K562 (cell line): ENCODE data around the gene DAGLB.
"Not testable (repeated sequence)": the region's sequence is repeated elsewhere in the genome, so short reads cannot be mapped to it uniquely, and the experiment has no call there.

Source experiments
- ARHGAP35 ChIP-seq: fragments of 450-650 bp; IDR thresholded peaks from 2 replicates; pipeline ENCODE4 v1.6.1; 2018; ENCODE audit not compliant: partially characterized antibody
- EP300 ChIP-seq: IDR thresholded peaks from 2 replicates; pipeline ENCODE4 v1.6.1; 2012; ENCODE audit warnings: low read length, improper control_type of control experiment
- GABPA ChIP-seq: fragments of 200-800 bp; sonication (Bioruptor generic); conservative IDR thresholded peaks from 2 replicates; pipeline ENCODE4 v1.6.1; 2016; ENCODE audit warnings: low read depth, missing genetic modification characterization, missing compliant biosample characterization
- POLR2A ChIP-seq: fragments of 450-650 bp; conservative IDR thresholded peaks from 2 replicates; pipeline ENCODE4 v1.6.1; 2016
- RUNX1 ChIP-seq: sonication (generic); IDR thresholded peaks from 2 replicates; pipeline ENCODE4 v1.6.1; 2016; ENCODE audit warnings: antibody characterized with exemption, low read depth
- SMAD1 ChIP-seq: fragments of 150-350 bp; IDR thresholded peaks from 2 replicates; pipeline ENCODE4 v1.6.1; 2014; ENCODE audit warnings: low read length, low read depth; ENCODE audit not compliant: partially characterized antibody
- TCF7L2 ChIP-seq: fragments of 150-350 bp; IDR thresholded peaks from 2 replicates; pipeline ENCODE4 v1.6.1; 2016; ENCODE audit warnings: low read depth, mild to moderate bottlenecking, low read length, moderate library complexity
- TF ChIP-seq, protein P1 (sequence below), 3 experiments: IDR thresholded peaks in 2 of 3; conservative IDR thresholded peaks in 1 of 3; 2 replicates each; pipeline ENCODE4 v1.5.1; 2011 to 2012; ENCODE audit warnings: low read length in 3 of 3, mild to moderate bottlenecking in 3 of 3, control low read depth in 2 of 3, improper control_type of control experiment in 1 of 3, inconsistent platforms in 1 of 3, low read depth in 1 of 3, mixed read lengths in 1 of 3, moderate library complexity in 1 of 3; ENCODE audit not compliant: insufficient read depth in 2 of 3
- TF ChIP-seq, protein P2 (sequence below): fragments of 450-650 bp; IDR thresholded peaks from 2 replicates; pipeline ENCODE4 v1.6.1; 2018; ENCODE audit not compliant: partially characterized antibody

DNA sequence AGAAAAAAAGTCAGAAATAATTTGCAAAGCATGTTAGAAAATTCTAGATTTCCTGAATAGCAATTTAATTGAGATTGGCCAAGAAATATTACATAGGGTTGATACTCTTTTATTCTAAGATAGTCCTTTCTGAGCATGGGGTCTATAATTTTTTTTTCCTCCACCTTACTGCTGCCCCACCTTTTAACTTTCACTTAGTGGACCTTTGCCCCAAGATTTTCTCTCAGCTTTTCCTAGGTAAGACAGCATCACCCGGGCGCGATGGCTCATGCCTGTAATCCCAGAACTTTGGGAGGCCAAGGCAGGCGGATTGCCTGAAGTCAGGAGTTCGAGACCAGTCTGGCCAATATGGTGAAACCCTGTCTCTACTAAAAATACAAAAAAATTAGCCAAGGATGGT, 69.2 kb downstream of the DAGLB start:
- TF ChIP-seq SMAD1; POLR2A; ARHGAP35; GABPA (tag); EP300; RUNX1; TCF7L2: not testable (repeated sequence)
- TF ChIP-seq, protein P1, sequence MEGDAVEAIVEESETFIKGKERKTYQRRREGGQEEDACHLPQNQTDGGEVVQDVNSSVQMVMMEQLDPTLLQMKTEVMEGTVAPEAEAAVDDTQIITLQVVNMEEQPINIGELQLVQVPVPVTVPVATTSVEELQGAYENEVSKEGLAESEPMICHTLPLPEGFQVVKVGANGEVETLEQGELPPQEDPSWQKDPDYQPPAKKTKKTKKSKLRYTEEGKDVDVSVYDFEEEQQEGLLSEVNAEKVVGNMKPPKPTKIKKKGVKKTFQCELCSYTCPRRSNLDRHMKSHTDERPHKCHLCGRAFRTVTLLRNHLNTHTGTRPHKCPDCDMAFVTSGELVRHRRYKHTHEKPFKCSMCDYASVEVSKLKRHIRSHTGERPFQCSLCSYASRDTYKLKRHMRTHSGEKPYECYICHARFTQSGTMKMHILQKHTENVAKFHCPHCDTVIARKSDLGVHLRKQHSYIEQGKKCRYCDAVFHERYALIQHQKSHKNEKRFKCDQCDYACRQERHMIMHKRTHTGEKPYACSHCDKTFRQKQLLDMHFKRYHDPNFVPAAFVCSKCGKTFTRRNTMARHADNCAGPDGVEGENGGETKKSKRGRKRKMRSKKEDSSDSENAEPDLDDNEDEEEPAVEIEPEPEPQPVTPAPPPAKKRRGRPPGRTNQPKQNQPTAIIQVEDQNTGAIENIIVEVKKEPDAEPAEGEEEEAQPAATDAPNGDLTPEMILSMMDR (IDR thresholded peaks at IDR 0.05 in 2 of 3, conservative IDR thresholded peaks at IDR 0.05 in 1 of 3; ENCODE audit: insufficient read depth in 2 of 3, low read depth in 1 of 3, low read length in 3 of 3), result not testable (repeated sequence)
- TF ChIP-seq, protein P2, sequence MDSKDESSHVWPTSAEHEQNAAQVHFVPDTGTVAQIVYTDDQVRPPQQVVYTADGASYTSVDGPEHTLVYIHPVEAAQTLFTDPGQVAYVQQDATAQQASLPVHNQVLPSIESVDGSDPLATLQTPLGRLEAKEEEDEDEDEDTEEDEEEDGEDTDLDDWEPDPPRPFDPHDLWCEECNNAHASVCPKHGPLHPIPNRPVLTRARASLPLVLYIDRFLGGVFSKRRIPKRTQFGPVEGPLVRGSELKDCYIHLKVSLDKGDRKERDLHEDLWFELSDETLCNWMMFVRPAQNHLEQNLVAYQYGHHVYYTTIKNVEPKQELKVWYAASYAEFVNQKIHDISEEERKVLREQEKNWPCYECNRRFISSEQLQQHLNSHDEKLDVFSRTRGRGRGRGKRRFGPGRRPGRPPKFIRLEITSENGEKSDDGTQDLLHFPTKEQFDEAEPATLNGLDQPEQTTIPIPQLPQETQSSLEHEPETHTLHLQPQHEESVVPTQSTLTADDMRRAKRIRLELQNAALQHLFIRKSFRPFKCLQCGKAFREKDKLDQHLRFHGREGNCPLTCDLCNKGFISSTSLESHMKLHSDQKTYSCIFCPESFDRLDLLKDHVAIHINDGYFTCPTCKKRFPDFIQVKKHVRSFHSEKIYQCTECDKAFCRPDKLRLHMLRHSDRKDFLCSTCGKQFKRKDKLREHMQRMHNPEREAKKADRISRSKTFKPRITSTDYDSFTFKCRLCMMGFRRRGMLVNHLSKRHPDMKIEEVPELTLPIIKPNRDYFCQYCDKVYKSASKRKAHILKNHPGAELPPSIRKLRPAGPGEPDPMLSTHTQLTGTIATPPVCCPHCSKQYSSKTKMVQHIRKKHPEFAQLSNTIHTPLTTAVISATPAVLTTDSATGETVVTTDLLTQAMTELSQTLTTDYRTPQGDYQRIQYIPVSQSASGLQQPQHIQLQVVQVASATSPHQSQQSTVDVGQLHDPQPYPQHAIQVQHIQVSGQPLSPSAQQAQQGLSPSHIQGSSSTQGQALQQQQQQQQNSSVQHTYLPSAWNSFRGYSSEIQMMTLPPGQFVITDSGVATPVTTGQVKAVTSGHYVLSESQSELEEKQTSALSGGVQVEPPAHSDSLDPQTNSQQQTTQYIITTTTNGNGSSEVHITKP, result not testable (repeated sequence)
